ENCODE data around the gene ALOX5AP. TPM values are rescaled to one million over a fixed set of nuclear protein-coding genes. Genes with fewer than 3 reads are reported as not detected.
A peak's percentile ranks its signal among the peaks of the same experiment; 100 is the strongest.

ALOX5AP gene
- polyA plus RNA-seq, 2 donors = 2.1 to 10.5 TPM

DNA sequence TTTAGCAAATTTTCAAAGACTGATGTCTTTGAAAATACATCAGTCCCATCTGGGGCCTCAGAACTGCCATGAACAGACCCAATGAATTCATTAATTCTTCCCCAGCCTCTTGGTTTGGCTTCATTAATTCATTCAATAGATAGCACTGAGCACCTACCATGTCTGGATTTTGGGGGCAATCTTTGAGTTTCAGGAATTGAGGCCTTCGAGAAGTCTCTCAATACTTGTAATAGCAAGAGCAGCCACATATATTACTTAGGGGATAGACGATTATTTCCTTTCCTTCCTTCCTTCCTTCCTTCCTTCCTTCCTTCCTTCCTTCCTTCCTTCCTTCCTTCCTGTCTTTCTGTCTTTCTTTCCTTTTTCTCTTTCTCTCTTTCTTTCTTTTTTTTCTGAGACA lies 64.8 kb downstream of the ALOX5AP start:
- WGBS, 2 donors = 81 to 83% methylated on average over 2 of the region's 2 CpGs
- no peak overlapping the region for H3K4me3 ChIP-seq (ENCODE audit: low read depth in 1 of 2, low read length in 2 of 2)
- no peaks in the 10 kb centered on the region for H3K9me3 ChIP-seq (ENCODE audit: control insufficient read depth in 2 of 2, insufficient read depth in 1 of 2, low read depth in 1 of 2, low read length in 1 of 2)
- H3K4me1 ChIP-seq (ENCODE audit: control insufficient read depth in 2 of 2, insufficient read depth in 2 of 2, low read length in 1 of 2) = peaks cover 0 to 11% of the 10 kb centered on the region in 2 donors
- no peaks in the 10 kb centered on the region for H3K27me3 ChIP-seq (ENCODE audit: control insufficient read depth in 1 of 2, insufficient read depth in 2 of 2, low read length in 2 of 2)
- no peak overlapping the region for H3K27ac ChIP-seq (ENCODE audit: low read depth in 2 of 2, low read length in 1 of 2)
- no peaks in the 10 kb centered on the region for H3K36me3 ChIP-seq (ENCODE audit: control insufficient read depth in 2 of 2, insufficient read depth in 2 of 2, low read length in 1 of 2)

DNA sequence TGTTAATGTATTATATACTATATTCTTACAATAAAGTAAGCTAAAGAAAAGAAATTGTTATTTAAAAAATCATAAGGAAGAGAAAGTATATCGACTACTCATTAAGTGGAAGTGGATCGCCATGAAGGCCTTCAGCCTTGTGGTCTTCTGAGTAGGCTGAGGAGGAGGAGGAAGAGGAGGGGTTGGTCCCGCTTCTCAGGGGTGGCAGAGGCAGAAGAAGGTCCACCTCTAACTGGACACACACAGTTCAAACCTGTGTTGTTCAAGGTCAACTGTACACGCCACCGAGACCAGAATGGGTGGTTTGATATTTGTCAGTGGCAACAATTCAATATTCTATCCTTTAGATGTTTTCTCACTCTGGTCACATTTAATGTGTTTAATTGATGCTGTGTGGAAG lies 67.2 kb downstream of the ALOX5AP start:
- Histone ChIP-seq H3K36me3 (ENCODE audit: control insufficient read depth in 2 of 2, insufficient read depth in 2 of 2, low read length in 1 of 2) (no peaks in the 10 kb centered on the region), H3K27me3 (ENCODE audit: control insufficient read depth in 1 of 2, insufficient read depth in 2 of 2, low read length in 2 of 2) (no peaks in the 10 kb centered on the region), H3K9me3 (ENCODE audit: control insufficient read depth in 2 of 2, insufficient read depth in 1 of 2, low read depth in 1 of 2, low read length in 1 of 2) (no peaks in the 10 kb centered on the region), H3K4me1 (ENCODE audit: control insufficient read depth in 2 of 2, insufficient read depth in 2 of 2, low read length in 1 of 2) (peaks cover 2 to 4% of the 10 kb centered on the region in 2 donors), H3K4me3 (ENCODE audit: low read depth in 1 of 2, low read length in 2 of 2) (no peak overlapping the region), H3K27ac (ENCODE audit: low read depth in 2 of 2, low read length in 1 of 2) (no peak overlapping the region)
- WGBS, 2 donors = 68 to 73% methylated on average over 5 of the region's 5 CpGs

DNA sequence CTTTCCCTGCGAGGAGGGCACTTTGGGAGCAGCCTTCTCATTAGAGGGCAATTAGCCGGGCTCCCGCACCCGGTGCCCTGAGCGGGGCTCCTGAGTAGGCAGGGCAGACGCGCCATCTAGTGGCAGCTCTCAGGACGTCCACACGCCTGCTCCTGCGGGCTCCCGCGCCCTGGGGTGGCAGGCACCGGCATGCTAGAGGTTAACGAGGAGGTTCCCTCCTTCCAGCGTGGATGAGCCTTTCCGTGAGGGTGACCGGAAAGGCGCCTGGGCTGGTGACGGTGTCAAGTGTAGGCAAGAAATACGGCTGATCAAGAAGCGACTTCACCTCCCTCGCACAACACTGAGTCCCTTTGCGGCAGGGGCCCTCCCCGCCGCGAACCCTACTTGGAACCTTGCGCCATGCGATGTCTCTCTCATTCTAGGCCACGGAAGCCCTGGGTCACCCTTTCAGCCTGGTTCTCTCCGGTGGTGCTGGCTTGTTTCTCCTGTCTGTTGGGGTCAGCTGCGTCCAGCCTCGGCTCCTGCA lies 67.7 kb downstream of the ALOX5AP start:
- Histone ChIP-seq H3K4me3 (ENCODE audit: low read depth in 1 of 2, low read length in 2 of 2) (peak overlapping the region; percentile 18 to 42), H3K27me3 (ENCODE audit: control insufficient read depth in 1 of 2, insufficient read depth in 2 of 2, low read length in 2 of 2) (no peaks in the 10 kb centered on the region), H3K4me1 (ENCODE audit: control insufficient read depth in 2 of 2, insufficient read depth in 2 of 2, low read length in 1 of 2) (peaks cover 2 to 4% of the 10 kb centered on the region in 2 donors), H3K27ac (ENCODE audit: low read depth in 2 of 2, low read length in 1 of 2) (peak overlapping the region in 1 of 2 donors; percentile 35), H3K9me3 (ENCODE audit: control insufficient read depth in 2 of 2, insufficient read depth in 1 of 2, low read depth in 1 of 2, low read length in 1 of 2) (no peaks in the 10 kb centered on the region), H3K36me3 (ENCODE audit: control insufficient read depth in 2 of 2, insufficient read depth in 2 of 2, low read length in 1 of 2) (no peaks in the 10 kb centered on the region)
- 9 to 16% methylated on average over 32 of the region's 32 CpGs for WGBS, 2 donors

DNA sequence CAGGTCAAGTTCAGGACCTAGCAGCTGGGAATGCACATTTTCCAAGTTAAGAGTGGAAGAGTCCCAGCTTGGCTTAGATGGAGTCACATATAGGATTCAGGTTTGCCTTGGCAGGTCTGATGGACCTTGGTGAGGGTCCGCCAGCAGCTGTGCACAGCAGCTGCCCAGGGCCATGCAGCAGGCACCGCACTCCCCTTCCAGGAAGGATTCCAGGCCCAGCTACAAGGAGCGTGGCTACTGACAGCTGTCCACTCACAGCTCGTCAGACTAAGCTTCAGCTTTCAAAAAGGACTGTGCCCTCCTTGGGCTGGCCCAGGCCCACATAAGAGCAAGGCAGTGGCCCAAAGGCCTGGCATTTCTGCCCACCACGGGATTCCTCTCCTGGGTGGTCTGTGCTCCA lies 68.4 kb downstream of the ALOX5AP start:
- Histone ChIP-seq H3K36me3 (ENCODE audit: control insufficient read depth in 2 of 2, insufficient read depth in 2 of 2, low read length in 1 of 2) (no peaks in the 10 kb centered on the region), H3K27me3 (ENCODE audit: control insufficient read depth in 1 of 2, insufficient read depth in 2 of 2, low read length in 2 of 2) (no peaks in the 10 kb centered on the region), H3K9me3 (ENCODE audit: control insufficient read depth in 2 of 2, insufficient read depth in 1 of 2, low read depth in 1 of 2, low read length in 1 of 2) (no peaks in the 10 kb centered on the region), H3K4me1 (ENCODE audit: control insufficient read depth in 2 of 2, insufficient read depth in 2 of 2, low read length in 1 of 2) (peaks cover 2 to 4% of the 10 kb centered on the region in 2 donors), H3K27ac (ENCODE audit: low read depth in 2 of 2, low read length in 1 of 2) (no peak overlapping the region), H3K4me3 (ENCODE audit: low read depth in 1 of 2, low read length in 2 of 2) (no peak overlapping the region)
- WGBS, 2 donors = 86 to 92% methylated on average over 5 of the region's 5 CpGs

GRCh38 chr13:30804474-30804873 lies 69.1 kb downstream of the ALOX5AP start:
- H3K36me3 ChIP-seq (ENCODE audit: control insufficient read depth in 2 of 2, insufficient read depth in 2 of 2, low read length in 1 of 2) = no peaks in the 10 kb centered on the region
- H3K4me1 ChIP-seq (ENCODE audit: control insufficient read depth in 2 of 2, insufficient read depth in 2 of 2, low read length in 1 of 2) = peaks cover 2 to 4% of the 10 kb centered on the region in 2 donors
- no peak overlapping the region for H3K27ac ChIP-seq (ENCODE audit: low read depth in 2 of 2, low read length in 1 of 2)
- no peaks in the 10 kb centered on the region for H3K27me3 ChIP-seq (ENCODE audit: control insufficient read depth in 1 of 2, insufficient read depth in 2 of 2, low read length in 2 of 2)
- no peak overlapping the region for H3K4me3 ChIP-seq (ENCODE audit: low read depth in 1 of 2, low read length in 2 of 2)
- no peaks in the 10 kb centered on the region for H3K9me3 ChIP-seq (ENCODE audit: control insufficient read depth in 2 of 2, insufficient read depth in 1 of 2, low read depth in 1 of 2, low read length in 1 of 2)
- WGBS, 2 donors = 92 to 93% methylated on average over 5 of the region's 5 CpGs

DNA sequence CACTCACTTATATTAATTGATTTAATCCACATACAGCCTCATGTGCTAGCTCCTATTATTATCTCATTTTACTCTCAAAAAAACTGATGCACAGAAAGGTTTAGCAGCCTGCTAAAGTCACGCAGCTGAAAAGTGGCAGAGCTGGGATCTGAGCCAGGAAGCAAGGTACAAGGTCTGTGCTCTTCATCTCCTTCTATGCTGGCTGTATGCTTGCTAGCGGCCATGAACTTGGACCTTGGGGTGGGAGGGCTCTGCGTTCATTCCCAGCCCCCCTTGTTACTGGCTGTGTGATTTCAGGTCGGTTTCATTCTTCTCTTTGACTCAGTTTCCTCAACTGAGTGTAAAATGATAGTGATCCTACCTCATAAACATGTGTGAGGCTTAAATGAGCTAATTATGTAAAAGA lies 69.8 kb downstream of the ALOX5AP start:
- Histone ChIP-seq H3K36me3 (ENCODE audit: control insufficient read depth in 2 of 2, insufficient read depth in 2 of 2, low read length in 1 of 2) (no peaks in the 10 kb centered on the region), H3K27ac (ENCODE audit: low read depth in 2 of 2, low read length in 1 of 2) (no peak overlapping the region), H3K9me3 (ENCODE audit: control insufficient read depth in 2 of 2, insufficient read depth in 1 of 2, low read depth in 1 of 2, low read length in 1 of 2) (no peaks in the 10 kb centered on the region), H3K27me3 (ENCODE audit: control insufficient read depth in 1 of 2, insufficient read depth in 2 of 2, low read length in 2 of 2) (no peaks in the 10 kb centered on the region), H3K4me3 (ENCODE audit: low read depth in 1 of 2, low read length in 2 of 2) (no peak overlapping the region), H3K4me1 (ENCODE audit: control insufficient read depth in 2 of 2, insufficient read depth in 2 of 2, low read length in 1 of 2) (peaks cover 4% of the 10 kb centered on the region in 2 donors)
- WGBS, 2 donors = 66 to 85% methylated on average over 4 of the region's 4 CpGs

GRCh38 chr13:30805603-30806011 lies 70.3 kb downstream of the ALOX5AP start:
- Histone ChIP-seq H3K4me3 (ENCODE audit: low read depth in 1 of 2, low read length in 2 of 2) (no peak overlapping the region), H3K27ac (ENCODE audit: low read depth in 2 of 2, low read length in 1 of 2) (no peak overlapping the region), H3K9me3 (ENCODE audit: control insufficient read depth in 2 of 2, insufficient read depth in 1 of 2, low read depth in 1 of 2, low read length in 1 of 2) (no peaks in the 10 kb centered on the region), H3K27me3 (ENCODE audit: control insufficient read depth in 1 of 2, insufficient read depth in 2 of 2, low read length in 2 of 2) (no peaks in the 10 kb centered on the region), H3K36me3 (ENCODE audit: control insufficient read depth in 2 of 2, insufficient read depth in 2 of 2, low read length in 1 of 2) (no peaks in the 10 kb centered on the region), H3K4me1 (ENCODE audit: control insufficient read depth in 2 of 2, insufficient read depth in 2 of 2, low read length in 1 of 2) (peaks cover 4% of the 10 kb centered on the region in 2 donors)
- 63 to 64% methylated on average over 7 of the region's 7 CpGs for WGBS, 2 donors

DNA sequence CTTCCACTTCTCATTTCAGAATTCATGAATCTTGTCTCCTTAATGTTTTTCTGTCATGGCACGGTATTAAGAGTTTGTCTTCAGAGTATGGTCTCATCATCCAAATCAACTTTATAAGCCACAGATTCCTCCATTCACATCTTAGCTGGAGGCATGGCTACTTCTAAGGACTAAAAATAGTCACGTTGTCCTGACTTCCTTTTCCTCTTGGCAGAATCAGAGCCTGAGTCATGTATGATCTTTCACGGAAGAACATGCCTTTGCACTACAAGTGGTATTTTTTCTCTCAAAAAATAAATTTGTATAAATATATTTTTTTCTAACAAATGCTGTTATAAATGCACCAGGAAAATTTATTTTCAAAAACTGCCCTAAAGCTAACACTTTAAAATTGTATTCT lies 71.4 kb downstream of the ALOX5AP start:
- H3K4me3 ChIP-seq (ENCODE audit: low read depth in 1 of 2, low read length in 2 of 2) = no peak overlapping the region
- H3K27me3 ChIP-seq (ENCODE audit: control insufficient read depth in 1 of 2, insufficient read depth in 2 of 2, low read length in 2 of 2) = no peaks in the 10 kb centered on the region
- no peaks in the 10 kb centered on the region for H3K36me3 ChIP-seq (ENCODE audit: control insufficient read depth in 2 of 2, insufficient read depth in 2 of 2, low read length in 1 of 2)
- no peak overlapping the region for H3K27ac ChIP-seq (ENCODE audit: low read depth in 2 of 2, low read length in 1 of 2)
- peaks cover 4% of the 10 kb centered on the region in 2 donors for H3K4me1 ChIP-seq (ENCODE audit: control insufficient read depth in 2 of 2, insufficient read depth in 2 of 2, low read length in 1 of 2)
- WGBS, 2 donors = 17 to 24% methylated on average over 3 of the region's 3 CpGs
- H3K9me3 ChIP-seq (ENCODE audit: control insufficient read depth in 2 of 2, insufficient read depth in 1 of 2, low read depth in 1 of 2, low read length in 1 of 2) = peaks cover 0 to 2% of the 10 kb centered on the region in 2 donors

DNA sequence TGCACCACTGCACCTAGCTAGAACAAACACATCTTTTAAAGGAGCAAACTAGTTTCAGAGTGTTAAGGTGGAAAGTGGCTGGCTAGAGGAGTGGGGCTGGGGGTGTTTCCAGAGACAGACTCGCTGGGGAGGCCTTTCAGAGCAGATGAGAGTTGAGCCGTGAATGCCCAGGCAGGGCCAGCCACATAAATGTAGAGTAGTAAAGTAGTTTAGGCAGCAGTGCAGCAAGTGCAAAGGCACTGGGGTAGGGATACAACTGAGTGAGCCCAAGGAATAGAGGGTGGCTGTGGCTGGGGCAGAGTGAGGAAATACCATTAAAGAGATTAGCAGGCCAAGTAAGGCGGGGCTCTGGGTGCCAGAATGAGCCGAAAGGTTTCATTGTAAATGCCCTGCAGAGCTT lies 72.0 kb downstream of the ALOX5AP start:
- H3K4me1 ChIP-seq (ENCODE audit: control insufficient read depth in 2 of 2, insufficient read depth in 2 of 2, low read length in 1 of 2) = peaks cover 4% of the 10 kb centered on the region in 2 donors
- H3K4me3 ChIP-seq (ENCODE audit: low read depth in 1 of 2, low read length in 2 of 2) = no peak overlapping the region
- peaks cover 0 to 2% of the 10 kb centered on the region in 2 donors for H3K9me3 ChIP-seq (ENCODE audit: control insufficient read depth in 2 of 2, insufficient read depth in 1 of 2, low read depth in 1 of 2, low read length in 1 of 2)
- no peaks in the 10 kb centered on the region for H3K27me3 ChIP-seq (ENCODE audit: control insufficient read depth in 1 of 2, insufficient read depth in 2 of 2, low read length in 2 of 2)
- H3K27ac ChIP-seq (ENCODE audit: low read depth in 2 of 2, low read length in 1 of 2) = no peak overlapping the region
- no peaks in the 10 kb centered on the region for H3K36me3 ChIP-seq (ENCODE audit: control insufficient read depth in 2 of 2, insufficient read depth in 2 of 2, low read length in 1 of 2)
- WGBS, 2 donors = 78 to 82% methylated on average over 4 of the region's 4 CpGs

GRCh38 chr13:30808600-30808999 lies 73.3 kb downstream of the ALOX5AP start:
- peaks cover 0 to 2% of the 10 kb centered on the region in 2 donors for H3K9me3 ChIP-seq (ENCODE audit: control insufficient read depth in 2 of 2, insufficient read depth in 1 of 2, low read depth in 1 of 2, low read length in 1 of 2)
- peaks cover 0 to 4% of the 10 kb centered on the region in 2 donors for H3K4me1 ChIP-seq (ENCODE audit: control insufficient read depth in 2 of 2, insufficient read depth in 2 of 2, low read length in 1 of 2)
- H3K27ac ChIP-seq (ENCODE audit: low read depth in 2 of 2, low read length in 1 of 2) = no peak overlapping the region
- H3K36me3 ChIP-seq (ENCODE audit: control insufficient read depth in 2 of 2, insufficient read depth in 2 of 2, low read length in 1 of 2) = no peaks in the 10 kb centered on the region
- WGBS, 2 donors = 58 to 59% methylated on average over 2 of the region's 2 CpGs
- H3K4me3 ChIP-seq (ENCODE audit: low read depth in 1 of 2, low read length in 2 of 2) = no peak overlapping the region
- no peaks in the 10 kb centered on the region for H3K27me3 ChIP-seq (ENCODE audit: control insufficient read depth in 1 of 2, insufficient read depth in 2 of 2, low read length in 2 of 2)

Data from esophagus (tissue), 2 donors.